GM12875 (cell line): ENCODE measurements around the gene SLC25A25.

Experiments
- H3K4me3 ChIP-seq: one replicate; pipeline ENCODE4 v1.5.1; 2011; ENCODE audit warnings: low read depth, low read length, control low read depth
- CTCF ChIP-seq: IDR thresholded peaks from 2 replicates; pipeline ENCODE4 v1.5.1; 2011; ENCODE audit warnings: low read depth, mild to moderate bottlenecking, control low read depth, inconsistent platforms, low read length, moderate library complexity, borderline replicate concordance; ENCODE audit not compliant: insufficient read depth

Gene SLC25A25

GRCh38 chr9:128153060-128153946 lies 85.3 kb downstream of the SLC25A25 start:
- no peak overlapping the region for H3K4me3 ChIP-seq
- TF ChIP-seq CTCF = no peak

- H3K4me3 ChIP-seq = no peak overlapping the region
- TF ChIP-seq CTCF = no peak
These were observed 86.1 kb downstream of the SLC25A25 start for GRCh38 chr9:128153947-128154695.

GRCh38 chr9:128155736-128156500 lies 87.9 kb downstream of the SLC25A25 start:
- no peak overlapping the region for H3K4me3 ChIP-seq
- TF ChIP-seq CTCF = no peak
